ENCODE results near the gene CTSD. TPM values are rescaled to one million over a fixed set of nuclear protein-coding genes. Genes with fewer than 3 reads are reported as not detected.
A peak's percentile ranks its signal among the peaks of the same experiment; 100 is the strongest.

Gene CTSD
- polyA plus RNA-seq, 1 donor from 2014 or later, result 30.5 TPM

- H2AFZ ChIP-seq (ENCODE audit: low read depth, low read length), result peak overlapping the region; percentile 4
Measured at GRCh38 chr11:1763336-1763795, 361 bp downstream of the CTSD start.

GRCh38 chr11:1762537-1763302 lies 1.0 kb downstream of the CTSD start:
- no peak for TF ChIP-seq SMC3 (conservative IDR thresholded peaks at IDR 0.05; ENCODE audit: poor library complexity)

More at GRCh38 chr11:1763336-1763795, 361 bp downstream of the CTSD start:
- H3F3A ChIP-seq (ENCODE audit: insufficient read depth, low read length, poor library complexity, severe bottlenecking), result no peaks in the 10 kb centered on the region
- no peaks in the 10 kb centered on the region for H3K27me3 ChIP-seq (ENCODE audit: insufficient read depth, low read depth, low read length)
- no peaks in the 10 kb centered on the region for H4K20me1 ChIP-seq (ENCODE audit: insufficient read depth)
- no peaks in the 10 kb centered on the region for H3K36me3 ChIP-seq (ENCODE audit: insufficient read depth, low read length)
- H3K27ac ChIP-seq (ENCODE audit: low read length), result no peak overlapping the region
- no peaks in the 10 kb centered on the region for H3K9me2 ChIP-seq (ENCODE audit: insufficient read depth, low read length)
- H3K9ac ChIP-seq (ENCODE audit: low read length), result peak overlapping the region; percentile 80
- H3K4me3 ChIP-seq (ENCODE audit: low read length), result peak overlapping the region; percentile 97
- H3K9me3 ChIP-seq (ENCODE audit: low read length), result no peaks in the 10 kb centered on the region
- H3K79me2 ChIP-seq (replicated peaks; ENCODE audit: insufficient read depth, low read length), result peaks cover 10% of the 10 kb centered on the region
- H3K4me2 ChIP-seq (ENCODE audit: low read length), result peak overlapping the region; percentile 73
- TF ChIP-seq REST (IDR thresholded peaks at IDR 0.05; ENCODE audit: borderline replicate concordance) (no peak), EZH2 (IDR thresholded peaks at IDR 0.05; ENCODE audit: borderline replicate concordance, insufficient read depth, low read length, poor library complexity, severe bottlenecking) (no peak)

GRCh38 chr11:1761857-1762536 lies 1.7 kb downstream of the CTSD start:
- H3K9me2 ChIP-seq (ENCODE audit: insufficient read depth, low read length), result no peaks in the 10 kb centered on the region
- no peaks in the 10 kb centered on the region for H4K20me1 ChIP-seq (ENCODE audit: insufficient read depth)
- no peaks in the 10 kb centered on the region for H3K36me3 ChIP-seq (ENCODE audit: insufficient read depth, low read length)
- no peak overlapping the region for H3K4me2 ChIP-seq (ENCODE audit: low read length)
- H3K79me2 ChIP-seq (replicated peaks; ENCODE audit: insufficient read depth, low read length), result peaks cover 10% of the 10 kb centered on the region
- no peak overlapping the region for H2AFZ ChIP-seq (ENCODE audit: low read depth, low read length)
- H3F3A ChIP-seq (ENCODE audit: insufficient read depth, low read length, poor library complexity, severe bottlenecking), result no peaks in the 10 kb centered on the region
- no peaks in the 10 kb centered on the region for H3K9me3 ChIP-seq (ENCODE audit: low read length)
- peak overlapping the region; percentile 97 for H3K4me3 ChIP-seq (ENCODE audit: low read length)
- H3K27me3 ChIP-seq (ENCODE audit: insufficient read depth, low read depth, low read length), result no peaks in the 10 kb centered on the region
- no peak overlapping the region for H3K27ac ChIP-seq (ENCODE audit: low read length)
- TF ChIP-seq RAD21 (conservative IDR thresholded peaks at IDR 0.05), result no peak
- no peak for TF ChIP-seq POLR2AphosphoS5 (IDR thresholded peaks at IDR 0.05)
- TF ChIP-seq REST (IDR thresholded peaks at IDR 0.05; ENCODE audit: borderline replicate concordance), result no peak
- TF ChIP-seq EP300 (conservative IDR thresholded peaks at IDR 0.05; ENCODE audit: poor library complexity, severe bottlenecking), result no peak
- no peak for TF ChIP-seq TAF1 (IDR thresholded peaks at IDR 0.05; ENCODE audit: low read depth)
- TF ChIP-seq EZH2 (IDR thresholded peaks at IDR 0.05; ENCODE audit: borderline replicate concordance, insufficient read depth, low read length, poor library complexity, severe bottlenecking), result no peak
- no peak for TF ChIP-seq MXI1 (conservative IDR thresholded peaks at IDR 0.05; ENCODE audit: poor library complexity, severe bottlenecking)
- TF ChIP-seq SMC3 (conservative IDR thresholded peaks at IDR 0.05; ENCODE audit: poor library complexity), result no peak
- TF ChIP-seq CTCF (IDR thresholded peaks at IDR 0.05; ENCODE audit: poor library complexity, severe bottlenecking), result no peak
- H3K9ac ChIP-seq (ENCODE audit: low read length), result no peak overlapping the region

More at GRCh38 chr11:1762537-1763302, 1.0 kb downstream of the CTSD start:
- no peaks in the 10 kb centered on the region for H4K20me1 ChIP-seq (ENCODE audit: insufficient read depth)
- peak overlapping the region; percentile 80 for H3K9ac ChIP-seq (ENCODE audit: low read length)
- H2AFZ ChIP-seq (ENCODE audit: low read depth, low read length), result no peak overlapping the region
- H3K9me2 ChIP-seq (ENCODE audit: insufficient read depth, low read length), result no peaks in the 10 kb centered on the region
- H3K27ac ChIP-seq (ENCODE audit: low read length), result no peak overlapping the region
- H3K27me3 ChIP-seq (ENCODE audit: insufficient read depth, low read depth, low read length), result no peaks in the 10 kb centered on the region
- peaks cover 10% of the 10 kb centered on the region for H3K79me2 ChIP-seq (replicated peaks; ENCODE audit: insufficient read depth, low read length)
- H3K4me2 ChIP-seq (ENCODE audit: low read length), result peak overlapping the region; percentile 73
- peak overlapping the region; percentile 97 for H3K4me3 ChIP-seq (ENCODE audit: low read length)
- H3K9me3 ChIP-seq (ENCODE audit: low read length), result no peaks in the 10 kb centered on the region
- no peaks in the 10 kb centered on the region for H3K36me3 ChIP-seq (ENCODE audit: insufficient read depth, low read length)
- no peaks in the 10 kb centered on the region for H3F3A ChIP-seq (ENCODE audit: insufficient read depth, low read length, poor library complexity, severe bottlenecking)

All from neural cell (in vitro differentiated cells).